DOHH2 (cell line): Measurements from ENCODE around the gene PRR36.

Experiments used
- EZH2phosphoT487 ChIP-seq: fragments of 200-600 bp; sonication (generic); IDR thresholded peaks from 2 replicates; pipeline ENCODE4 v1.6.1; 2017; ENCODE audit warnings: borderline replicate concordance, mild to moderate bottlenecking, antibody characterized with exemption, low read length, moderate library complexity, mixed read lengths
- TF ChIP-seq, protein P1 (sequence below): fragments of 200-600 bp; sonication (generic); IDR thresholded peaks from one replicate; pipeline ENCODE4 v1.5.1; 2014; ENCODE audit warnings: antibody characterized with exemption, mild to moderate bottlenecking, low read depth, low read length; ENCODE audit not compliant: poor library complexity, severe bottlenecking

GRCh38 chr19:7905859-7906258 lies 31.7 kb upstream of the PRR36 start:
- TF ChIP-seq, protein P1, sequence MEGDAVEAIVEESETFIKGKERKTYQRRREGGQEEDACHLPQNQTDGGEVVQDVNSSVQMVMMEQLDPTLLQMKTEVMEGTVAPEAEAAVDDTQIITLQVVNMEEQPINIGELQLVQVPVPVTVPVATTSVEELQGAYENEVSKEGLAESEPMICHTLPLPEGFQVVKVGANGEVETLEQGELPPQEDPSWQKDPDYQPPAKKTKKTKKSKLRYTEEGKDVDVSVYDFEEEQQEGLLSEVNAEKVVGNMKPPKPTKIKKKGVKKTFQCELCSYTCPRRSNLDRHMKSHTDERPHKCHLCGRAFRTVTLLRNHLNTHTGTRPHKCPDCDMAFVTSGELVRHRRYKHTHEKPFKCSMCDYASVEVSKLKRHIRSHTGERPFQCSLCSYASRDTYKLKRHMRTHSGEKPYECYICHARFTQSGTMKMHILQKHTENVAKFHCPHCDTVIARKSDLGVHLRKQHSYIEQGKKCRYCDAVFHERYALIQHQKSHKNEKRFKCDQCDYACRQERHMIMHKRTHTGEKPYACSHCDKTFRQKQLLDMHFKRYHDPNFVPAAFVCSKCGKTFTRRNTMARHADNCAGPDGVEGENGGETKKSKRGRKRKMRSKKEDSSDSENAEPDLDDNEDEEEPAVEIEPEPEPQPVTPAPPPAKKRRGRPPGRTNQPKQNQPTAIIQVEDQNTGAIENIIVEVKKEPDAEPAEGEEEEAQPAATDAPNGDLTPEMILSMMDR: no peak
- no peak for TF ChIP-seq EZH2phosphoT487
